ENCODE measurements around the gene DIO1. TPM values are rescaled to one million over a fixed set of nuclear protein-coding genes. Genes with fewer than 3 reads are reported as not detected.
A peak's percentile ranks its signal among the peaks of the same experiment; 100 is the strongest.

Gene DIO1
- total RNA-seq, 1 donor from 2014 or later = not detected

DNA sequence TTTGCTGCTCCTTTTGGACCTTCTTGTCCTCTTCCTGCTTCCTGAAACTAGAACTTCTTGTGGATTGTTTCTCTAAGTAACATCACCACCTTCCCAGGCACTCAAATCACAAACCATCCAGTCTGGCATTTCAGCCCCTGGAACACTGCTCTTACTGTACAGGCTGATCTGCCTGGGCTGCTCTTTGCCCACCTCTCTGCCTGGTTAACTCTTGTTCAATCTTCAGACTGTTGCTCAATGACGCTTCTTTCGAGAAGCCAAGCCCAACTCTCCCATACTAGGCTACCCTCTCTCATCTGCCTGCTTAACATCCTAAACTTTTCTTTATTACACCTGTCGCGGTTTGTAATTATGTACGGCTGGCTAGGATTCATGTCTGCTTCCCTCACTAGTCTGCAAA is 657 bp downstream of the DIO1 start:
- DNase-seq (ENCODE audit: low spot score) = no peak

DNA sequence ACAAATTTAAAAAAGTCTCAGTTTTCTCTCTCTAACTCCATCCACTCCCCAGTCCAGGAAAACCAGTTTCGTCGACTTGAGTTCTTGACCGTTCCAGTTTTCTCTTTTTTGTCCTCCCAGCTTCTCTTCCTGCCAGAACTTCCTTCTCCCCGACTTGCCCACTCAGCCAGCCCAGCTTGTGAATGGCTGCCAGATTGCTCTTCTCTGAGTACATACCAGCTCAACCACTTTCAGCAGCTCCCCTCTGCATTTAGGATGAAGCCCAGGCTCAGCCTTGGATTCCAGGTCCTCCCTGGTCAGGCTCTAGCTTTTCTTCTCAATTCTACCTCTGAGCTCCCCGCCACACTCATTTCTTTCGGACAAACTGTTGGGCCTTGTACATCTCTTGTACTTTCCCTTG is 1.4 kb downstream of the DIO1 start:
- no peak for DNase-seq (ENCODE audit: low spot score)

DNA sequence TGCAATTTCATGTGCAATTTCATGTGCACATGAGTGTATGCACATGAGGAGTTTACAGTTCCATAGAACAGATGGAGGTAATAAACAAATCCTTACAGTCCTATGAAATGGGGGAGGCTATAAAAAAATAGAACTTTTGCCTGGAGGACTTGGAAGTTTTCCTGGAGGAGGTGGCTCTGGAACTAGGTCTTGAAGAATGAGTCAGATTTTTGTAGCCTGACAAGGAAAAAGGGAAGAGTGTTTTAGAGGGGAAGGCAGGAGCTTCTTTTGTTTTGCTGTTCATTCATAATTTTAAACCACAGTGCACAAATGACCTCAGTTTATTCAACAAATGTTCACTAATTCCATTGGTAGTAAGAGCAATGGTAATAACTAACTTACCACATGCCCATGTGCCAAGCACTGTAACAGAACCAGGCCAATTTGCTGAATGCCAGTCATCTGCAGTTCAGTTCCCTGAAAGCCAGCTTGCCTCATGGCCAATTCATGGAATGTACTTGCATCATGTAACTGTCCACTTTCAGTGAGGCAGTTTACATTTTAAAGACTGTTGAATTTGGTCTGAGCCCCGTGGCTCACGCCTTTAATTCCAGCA is 2.7 kb downstream of the DIO1 start:
- peak; percentile 80 for DNase-seq (ENCODE audit: low spot score)

DNA sequence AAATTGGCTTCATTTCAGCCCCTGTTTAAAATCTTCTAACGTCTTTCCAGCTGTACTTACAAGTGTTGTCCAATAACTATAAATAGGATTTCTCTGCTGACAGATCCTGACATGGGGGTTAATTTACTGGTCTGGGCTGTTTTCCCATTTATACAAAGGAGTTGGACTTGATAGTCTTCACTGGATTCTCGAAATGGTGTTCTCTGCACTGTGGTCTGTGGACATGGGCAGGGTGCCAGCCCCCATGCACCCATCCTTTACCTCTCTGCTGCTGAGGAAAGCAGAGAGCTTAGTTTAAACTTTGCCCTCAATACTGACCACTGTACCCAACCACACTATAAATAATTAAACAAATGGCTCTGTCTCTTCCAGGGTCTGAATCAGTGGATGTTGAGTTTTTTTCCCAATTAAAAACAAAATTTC is 5.2 kb downstream of the DIO1 start:
- peak; percentile 52 for DNase-seq (ENCODE audit: low spot score)

DNA sequence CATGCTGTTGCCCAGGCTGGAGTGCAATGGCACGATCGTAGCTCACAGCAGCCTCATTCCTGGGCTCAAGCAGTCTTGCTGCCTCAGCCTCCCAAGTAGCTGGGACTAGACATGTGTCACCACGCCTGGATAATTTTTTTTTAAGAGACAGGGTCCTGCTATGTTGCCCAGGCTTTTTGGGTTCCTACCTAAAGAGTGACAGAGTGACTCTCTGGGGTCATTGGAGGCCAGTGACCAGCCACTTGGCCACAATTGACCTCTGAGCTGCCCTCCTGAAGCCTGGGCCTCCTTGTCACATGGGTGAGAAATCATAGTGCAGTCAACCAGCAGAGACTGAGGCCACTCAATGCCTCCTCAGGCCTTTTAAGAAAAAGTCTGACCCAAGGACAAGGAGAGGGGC is 5.7 kb downstream of the DIO1 start:
- no peak for DNase-seq (ENCODE audit: low spot score)

DNA sequence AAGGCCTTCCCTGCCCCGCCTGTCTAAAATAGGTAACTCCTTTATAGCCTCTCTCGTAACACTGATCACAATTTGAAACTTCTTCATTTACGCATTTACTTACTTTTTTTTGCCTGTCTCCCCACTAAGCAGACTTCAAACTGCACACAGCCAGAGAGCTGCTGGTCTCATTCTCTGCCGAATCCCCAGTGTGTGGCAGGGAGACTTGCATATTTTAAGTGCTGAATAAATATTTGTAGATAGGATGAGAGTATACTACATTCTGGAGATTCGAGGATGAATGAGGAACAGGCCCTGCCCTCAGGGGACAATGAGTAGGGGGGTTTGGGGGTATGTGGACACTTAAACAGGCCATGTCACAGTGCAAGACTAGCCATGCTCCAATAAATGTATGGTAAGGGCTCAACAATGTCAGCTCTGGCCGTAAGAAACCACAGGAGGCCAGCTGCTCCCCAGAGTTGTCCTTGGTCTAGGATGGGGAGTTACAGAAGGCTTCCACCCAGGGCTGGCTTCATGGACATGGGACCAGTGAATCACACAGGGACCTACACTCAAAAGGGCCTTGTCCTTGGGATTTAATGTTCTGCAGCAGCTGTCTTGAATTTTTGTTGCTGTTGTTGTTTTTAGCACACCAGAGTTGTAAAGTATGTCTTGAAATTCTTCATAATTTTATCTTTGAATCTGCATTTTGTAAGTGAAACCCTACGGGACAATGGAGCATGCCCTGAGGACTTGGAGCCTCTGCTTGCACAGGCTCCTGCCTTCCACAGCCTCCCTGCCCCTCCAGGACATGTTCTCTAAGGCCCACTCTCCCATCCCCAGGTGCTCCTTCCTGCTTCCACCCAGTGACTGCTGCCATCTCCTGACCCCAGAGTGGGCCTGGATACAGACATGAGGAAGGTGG is 8.5 kb downstream of the DIO1 start:
- no peak for DNase-seq (ENCODE audit: low spot score)

DNA sequence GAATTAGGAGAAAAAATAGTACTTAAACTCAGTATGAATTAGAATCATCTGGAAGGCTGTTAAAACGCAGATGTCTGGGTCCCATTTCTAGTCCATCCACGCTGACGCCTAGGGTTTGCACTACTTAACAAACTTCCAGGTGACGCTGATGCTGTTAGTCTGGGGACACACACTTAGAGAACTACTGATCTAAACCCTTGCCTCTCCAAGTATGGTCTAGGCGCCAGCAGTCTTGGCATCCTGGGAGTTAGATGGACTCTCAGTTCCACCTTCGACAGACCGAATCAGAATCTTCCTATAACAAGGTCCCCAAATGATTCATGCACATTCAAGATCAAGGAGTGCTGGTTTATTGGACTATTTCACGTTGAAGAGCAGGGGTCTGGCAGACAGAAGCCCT is 11.5 kb downstream of the DIO1 start:
- DNase-seq (ENCODE audit: low spot score) = no peak

DNA sequence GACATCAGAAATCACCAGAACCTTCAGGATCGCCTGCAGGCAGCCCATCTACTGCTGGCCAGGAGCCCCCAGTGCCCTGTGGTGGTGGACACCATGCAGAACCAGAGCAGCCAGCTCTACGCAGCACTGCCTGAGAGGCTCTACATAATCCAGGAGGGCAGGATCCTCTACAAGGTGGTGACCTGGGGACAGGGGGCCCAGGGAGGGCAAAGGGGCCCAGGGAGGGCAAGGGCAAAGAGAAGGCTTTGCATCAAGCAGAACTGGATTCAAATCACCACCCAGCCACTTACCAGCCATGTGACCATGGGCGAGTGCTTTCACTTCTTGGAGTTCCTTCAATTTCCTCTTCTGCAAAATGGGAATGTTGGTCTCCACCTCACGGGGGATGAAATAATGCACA is 12.1 kb downstream of the DIO1 start:
- DNase-seq (ENCODE audit: low spot score) = no peak

DNA sequence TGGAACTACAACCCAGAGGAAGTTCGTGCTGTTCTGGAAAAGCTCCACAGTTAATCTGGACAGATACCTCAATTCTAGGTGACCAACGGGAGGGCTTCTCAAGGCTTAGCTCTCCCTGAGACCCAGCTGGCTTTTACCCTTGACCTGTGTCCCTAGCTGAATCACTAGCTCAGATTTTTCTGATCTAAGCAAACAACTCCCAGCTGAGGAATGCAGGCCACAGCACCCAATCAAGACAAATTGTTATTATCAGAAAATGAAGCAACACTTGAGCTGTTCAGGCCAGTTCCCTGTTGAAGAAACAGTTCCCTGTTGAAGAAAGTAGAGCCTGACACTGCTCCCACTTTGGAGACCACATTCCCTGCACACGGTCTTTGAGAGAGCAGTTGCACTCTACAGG is 16.0 kb downstream of the DIO1 start:
- no peak for DNase-seq (ENCODE audit: low spot score)

DNA sequence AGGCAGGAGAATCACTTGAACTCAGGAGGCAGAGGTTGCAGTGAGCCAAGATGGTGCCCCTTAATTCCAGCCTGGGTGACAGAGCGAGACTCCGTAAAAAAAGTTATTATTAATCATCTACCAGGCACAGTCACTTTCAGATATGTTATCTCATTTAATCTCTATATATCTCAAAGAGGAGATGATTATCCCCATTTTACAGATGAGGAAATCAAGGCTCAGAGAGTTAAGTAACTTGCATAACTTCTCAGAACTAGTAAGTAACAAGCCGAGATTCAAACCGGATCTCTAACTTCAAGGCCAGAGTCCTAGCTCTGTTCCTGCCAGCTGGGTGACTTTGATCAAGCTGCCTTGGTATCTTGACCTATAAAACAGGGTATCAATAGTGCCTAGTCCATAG is 17.5 kb downstream of the DIO1 start:
- no peak for DNase-seq (ENCODE audit: low spot score)

DNA sequence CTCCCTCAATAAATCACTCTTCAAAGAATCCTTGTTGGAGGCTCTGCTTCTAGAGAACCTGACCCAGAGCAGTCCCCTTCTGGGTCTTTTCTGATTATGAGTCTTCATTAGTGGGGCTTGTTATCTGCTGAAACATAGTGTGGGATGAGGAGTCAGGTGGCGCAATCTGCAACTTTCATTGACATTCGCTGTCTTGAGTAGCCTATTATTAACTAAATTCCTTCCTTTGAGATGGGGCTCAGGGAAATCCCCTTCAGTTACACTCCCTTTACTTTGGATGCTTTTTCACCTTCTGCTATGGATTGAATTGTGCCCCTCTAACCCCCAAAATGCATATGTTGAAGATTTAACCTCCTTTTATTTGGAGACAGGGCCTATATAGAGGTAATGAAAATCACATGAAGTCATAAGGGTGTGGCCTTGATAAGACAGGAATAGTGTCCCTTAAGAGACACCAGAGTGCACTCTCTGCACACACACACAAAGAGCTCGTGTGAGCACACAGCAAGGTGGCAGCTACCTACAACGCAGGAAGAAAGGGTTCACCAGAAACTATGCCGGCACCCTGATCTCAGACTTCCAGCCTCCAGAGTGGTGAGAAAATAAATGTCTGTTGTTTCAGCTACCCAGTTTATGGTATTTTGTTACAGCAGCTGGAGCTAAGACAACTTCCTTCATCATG is 19.5 kb downstream of the DIO1 start:
- no peak for DNase-seq (ENCODE audit: low spot score)

DNA sequence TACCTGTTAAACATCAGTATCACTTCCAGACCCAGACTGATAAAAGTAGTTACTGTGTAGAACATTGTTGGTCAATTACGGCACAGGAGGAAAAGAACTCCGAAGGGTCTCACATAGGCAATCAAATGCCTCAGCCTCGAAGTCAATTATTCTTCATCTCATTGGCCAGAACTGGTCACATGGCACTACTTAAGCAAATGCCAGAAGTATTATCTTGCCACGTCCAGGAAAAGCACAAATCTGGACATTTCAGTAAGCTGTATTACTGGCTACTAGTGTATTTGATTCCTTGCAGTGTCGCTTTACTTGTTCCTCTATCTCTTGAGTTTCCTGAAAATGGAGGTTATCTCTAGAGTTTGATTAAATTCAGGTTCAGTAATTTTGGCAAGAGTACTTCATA is 24.4 kb downstream of the DIO1 start:
- DNase-seq (ENCODE audit: low spot score) = no peak

DNA sequence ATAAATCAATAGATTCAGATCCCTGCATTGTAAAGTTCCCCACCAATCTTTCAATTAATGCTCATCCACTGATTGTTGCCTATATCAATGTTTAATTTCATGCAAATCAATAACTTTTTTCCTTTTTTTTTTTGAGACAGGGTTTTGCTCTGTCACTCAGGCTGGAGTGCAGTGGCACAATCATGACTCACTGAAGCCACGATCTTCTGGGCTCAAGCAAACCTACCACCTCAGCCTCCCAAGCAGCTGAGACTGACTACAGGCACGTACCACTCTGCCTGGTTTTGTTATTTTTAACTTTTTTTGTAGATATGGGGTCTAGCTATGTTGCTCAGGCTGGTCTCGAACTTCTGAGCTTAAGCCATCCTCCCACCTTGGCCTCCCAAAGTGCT is 25.7 kb downstream of the DIO1 start:
- DNase-seq (ENCODE audit: low spot score) = no peak

DNA sequence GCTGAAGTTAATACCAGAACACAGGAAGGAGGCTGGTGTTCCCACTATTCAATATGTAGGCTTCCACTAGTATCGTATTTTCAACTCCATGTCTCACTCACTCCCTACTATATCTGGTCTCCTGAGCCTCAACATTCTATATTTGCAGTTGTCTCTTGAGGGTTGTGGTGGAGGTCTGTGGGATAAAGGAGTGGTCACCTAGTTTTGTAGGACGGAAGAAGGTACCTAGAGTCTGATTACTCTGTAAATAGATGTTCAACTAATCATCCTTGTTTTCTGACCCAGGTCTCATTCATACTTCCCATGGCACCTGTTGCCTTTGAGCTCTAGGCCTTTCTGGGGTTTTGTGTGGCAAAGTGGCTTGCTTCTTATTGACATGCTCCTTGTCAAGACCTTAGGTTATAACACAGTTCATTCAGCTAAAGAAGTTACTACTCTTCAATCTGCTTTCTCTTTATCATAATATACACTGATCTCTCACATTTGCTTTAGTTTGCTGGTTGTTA is 33.4 kb downstream of the DIO1 start:
- no peak for DNase-seq (ENCODE audit: low spot score)

DNA sequence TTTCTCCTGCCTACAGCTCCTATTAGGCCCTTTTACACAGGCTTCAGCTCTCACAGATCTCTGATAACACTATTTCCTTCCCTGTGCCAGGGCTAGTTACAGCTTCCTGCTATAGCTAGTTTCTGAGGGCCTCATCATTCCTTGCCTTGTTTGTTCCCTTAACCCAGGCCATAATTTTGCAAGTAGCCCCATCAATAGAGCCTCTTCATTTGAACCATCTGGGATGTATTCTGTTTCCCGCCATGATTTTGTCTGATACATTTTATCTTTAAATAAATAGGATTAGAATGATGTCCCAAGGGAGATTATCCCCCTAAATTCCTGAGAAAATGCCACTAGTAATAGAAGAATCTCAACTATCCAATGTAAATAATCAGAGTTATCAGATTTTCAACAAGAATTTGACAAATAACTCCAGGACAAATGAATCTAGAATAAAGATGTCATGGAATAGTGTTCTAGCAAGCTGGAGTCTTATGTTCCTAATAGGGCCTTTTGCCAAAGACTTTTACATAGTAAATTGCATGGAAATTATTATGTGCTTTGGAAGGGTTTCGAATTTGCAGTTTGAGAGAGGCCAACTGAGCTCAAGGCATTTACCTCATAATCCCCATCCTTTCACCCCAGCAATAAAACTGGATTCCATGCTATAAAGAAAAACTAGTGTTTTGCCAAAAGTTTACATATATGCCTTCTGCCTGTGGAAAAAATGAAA is 35.4 kb downstream of the DIO1 start:
- peak; percentile 83 for DNase-seq (ENCODE audit: low spot score)

DNA sequence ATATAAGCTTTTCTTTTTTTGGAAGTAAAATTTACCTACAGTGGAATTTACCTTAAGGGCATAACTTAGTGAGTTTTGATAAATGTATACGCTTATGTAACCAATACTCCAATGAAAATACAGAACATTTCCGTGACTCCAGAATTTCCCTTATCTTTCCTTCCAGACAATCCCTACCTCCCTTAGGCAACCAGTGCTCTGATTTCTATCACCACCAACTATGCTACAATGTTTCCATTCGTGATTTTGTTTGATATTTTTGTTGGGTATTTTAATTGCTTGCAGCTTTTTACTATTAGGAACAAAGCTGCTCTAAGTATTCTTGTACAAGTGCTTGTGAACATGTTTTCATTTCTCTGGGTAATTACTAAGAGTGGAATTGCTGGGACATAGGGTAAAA is 36.9 kb downstream of the DIO1 start:
- no peak for DNase-seq (ENCODE audit: low spot score)

DNA sequence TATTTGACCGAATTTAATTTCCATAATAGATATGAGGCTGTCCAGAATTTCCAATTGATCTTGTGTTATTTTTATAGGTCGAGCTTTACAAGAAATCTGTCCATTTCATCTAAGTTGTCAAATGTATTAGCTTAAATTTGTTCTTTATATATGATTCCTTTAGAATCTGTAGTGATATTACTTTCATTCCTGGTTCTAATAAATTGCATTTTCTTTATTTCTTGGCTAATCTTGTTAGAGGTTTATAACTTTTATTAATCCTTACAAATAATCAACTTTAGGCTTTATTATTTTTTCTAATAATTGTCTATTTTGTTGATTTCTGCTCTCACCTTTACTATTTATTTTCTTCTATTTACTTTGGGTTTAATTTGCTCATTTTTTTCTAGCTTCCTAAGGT is 37.5 kb downstream of the DIO1 start:
- DNase-seq (ENCODE audit: low spot score) = no peak

DNA sequence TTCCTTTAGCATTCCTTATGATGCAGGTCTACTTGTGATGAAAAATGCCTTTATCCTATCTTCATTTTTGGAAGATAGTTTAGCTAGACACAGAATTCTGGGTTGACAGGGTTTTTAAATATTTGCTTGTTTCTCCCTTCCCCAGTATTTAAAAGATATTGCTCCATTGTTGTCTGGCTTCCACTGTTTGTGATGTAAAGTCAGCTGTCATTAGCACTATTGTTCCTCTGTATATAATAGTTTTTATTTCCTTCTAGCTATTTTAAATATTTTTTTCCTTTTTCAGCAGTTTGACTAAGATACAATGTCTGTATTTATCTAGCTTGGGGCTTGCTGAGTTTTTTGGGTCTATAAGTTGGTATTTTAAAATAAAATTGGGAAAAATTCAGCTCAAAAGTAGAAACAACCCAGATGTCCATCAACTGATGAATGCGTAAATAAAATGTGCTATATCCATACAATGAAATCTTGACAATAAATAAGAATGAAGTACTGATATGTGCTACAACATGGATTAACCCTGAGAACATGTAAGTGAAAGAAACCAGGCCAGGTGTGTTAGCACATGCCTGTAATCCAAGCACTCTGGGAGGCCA is 40.3 kb downstream of the DIO1 start:
- no peak for DNase-seq (ENCODE audit: low spot score)

DNA sequence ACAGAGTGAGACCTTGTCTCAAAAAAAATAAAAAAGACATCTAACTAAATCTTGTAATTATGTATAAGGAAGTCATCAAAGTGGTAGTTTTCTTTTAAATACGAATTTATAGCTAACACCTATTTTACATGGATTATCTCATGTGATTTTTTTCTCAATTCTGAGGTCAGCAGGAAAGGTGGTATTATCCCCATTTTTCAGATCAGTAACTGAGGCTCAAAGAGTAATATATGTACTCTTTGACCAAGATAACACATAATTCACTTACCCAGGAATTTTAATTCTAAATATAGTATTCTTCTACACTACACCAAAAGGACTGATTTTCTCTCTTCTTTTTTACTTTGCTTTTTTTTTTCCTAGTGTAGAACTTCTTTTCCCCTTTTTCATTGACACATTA is 42.4 kb downstream of the DIO1 start:
- DNase-seq (ENCODE audit: low spot score) = no peak

DNA sequence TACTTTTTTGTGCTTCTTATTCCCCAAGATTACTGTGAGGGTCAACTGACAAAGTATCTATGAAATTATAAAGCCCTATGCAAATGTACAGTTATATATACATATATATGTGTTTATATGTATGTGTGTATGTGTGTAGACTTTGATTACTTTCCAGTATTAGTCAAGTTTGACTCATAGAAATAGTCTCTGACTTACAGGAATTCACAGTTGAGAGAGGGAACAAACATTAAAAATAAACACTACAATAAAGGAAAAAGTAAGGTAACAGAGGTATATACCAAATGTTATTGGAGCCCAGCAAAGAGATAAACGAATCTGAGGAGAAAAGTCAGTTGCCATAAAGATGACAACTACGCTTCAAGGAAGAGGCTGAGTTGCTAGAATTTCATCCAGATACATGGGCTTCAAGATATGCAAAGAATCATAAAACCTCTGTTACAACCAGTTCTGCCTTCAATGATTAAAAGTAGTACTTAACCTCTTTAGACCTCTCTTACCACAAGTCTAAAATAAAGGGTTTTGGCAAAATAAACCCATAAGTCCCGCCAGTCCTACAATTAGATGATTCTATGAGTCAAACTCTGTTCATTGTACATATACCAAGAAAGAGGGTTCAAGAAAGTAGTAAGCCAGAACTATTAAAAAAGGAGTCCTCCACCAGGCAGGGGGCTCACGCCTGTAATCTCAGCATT is 44.3 kb downstream of the DIO1 start:
- DNase-seq (ENCODE audit: low spot score) = no peak
